ENCODE measurements around the gene FAM168A.

Gene FAM168A

DNA sequence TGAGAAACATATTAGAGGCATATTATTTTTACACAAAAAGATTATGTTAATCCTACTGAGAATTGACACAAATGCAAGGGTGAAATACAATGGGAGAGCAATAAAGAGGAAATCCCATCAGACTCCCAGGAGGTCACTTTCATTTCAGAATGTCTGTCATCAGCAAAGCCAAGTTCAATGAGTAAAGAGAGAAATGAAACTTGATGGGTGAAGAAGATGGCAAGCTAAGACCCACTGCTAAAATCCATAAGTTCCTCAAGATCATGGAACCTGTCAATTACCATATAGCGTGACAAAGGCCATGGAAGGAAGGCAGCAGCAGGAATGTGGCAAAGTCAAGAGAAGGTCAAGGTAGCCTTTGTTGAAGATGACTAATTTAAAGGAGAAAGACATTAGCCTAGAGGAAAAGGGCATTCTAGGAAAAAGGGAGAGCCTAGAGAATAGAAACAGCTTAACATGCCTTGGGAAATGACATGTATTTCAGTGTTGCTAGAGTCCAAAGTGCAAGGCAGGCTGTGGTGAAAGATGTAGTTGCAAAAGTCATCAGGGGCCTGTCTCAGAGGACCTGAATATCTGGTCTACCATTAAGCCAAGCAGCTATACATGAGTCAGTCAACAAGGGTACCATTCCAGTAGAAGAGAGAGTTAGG is 43.1 kb downstream of the FAM168A start:
- no peak for DNase-seq

DNA sequence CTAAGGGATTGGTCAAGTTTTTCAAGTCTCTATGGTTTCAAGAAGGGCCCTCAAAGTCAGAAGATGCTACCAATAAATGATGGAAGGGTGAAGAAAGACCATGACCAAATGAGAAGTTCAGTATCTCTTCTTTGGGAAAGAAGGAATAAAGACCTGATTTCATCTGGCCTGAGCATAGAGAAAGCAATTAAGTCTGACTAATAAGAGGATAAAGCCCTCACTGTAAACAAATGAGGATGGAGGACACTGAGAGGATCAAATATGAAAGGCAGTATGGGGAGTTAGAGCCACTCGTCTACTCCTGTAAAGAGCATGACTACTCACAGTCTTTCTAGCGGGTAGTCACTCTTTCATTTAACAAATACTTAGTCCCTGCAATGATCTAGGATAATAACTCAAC is 44.6 kb downstream of the FAM168A start:
- no peak for DNase-seq

DNA sequence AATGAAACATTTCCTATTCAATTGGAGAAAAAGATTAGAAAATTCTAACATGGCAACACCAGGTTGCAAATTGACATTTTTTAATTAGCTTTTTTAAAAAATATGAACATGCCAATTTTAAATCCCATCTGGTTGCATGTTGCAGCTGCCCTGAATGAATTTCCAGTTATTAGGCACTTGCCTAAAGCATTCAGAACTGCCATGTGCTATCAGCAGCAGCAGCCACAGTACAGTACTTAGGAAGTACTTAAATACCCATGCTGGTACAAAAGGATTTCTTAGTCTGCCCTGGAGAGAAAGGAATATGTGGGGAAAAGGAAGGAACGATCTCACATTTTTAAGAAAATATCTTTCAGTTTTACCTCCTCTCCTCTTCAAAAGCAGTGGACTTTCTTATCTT is 46.2 kb downstream of the FAM168A start:
- DNase-seq = no peak

GRCh38 chr11:73549376-73549775 is 48.5 kb downstream of the FAM168A start:
- DNase-seq = no peak

- DNase-seq = no peak
Measured at GRCh38 chr11:73547706-73548595, 50.0 kb downstream of the FAM168A start.

DNA sequence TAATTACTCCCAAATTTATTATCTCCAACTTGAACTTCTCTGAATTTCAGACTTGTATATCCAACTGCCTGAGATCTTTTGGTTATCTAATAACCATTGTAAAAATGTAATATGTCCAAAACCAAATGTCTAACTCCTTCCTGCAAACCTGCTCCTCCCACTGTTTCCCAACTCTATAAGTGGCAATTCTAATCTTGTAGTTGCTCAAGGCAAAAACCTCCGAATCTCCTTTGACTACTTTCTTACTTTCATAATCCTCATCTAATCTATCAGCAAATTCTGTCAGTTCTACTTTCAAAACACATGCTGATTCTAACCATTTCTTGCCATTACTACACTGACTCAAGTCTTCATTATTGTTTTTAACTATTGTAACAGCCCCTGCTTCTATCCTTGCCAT is 55.7 kb downstream of the FAM168A start:
- DNase-seq = no peak

- no peak for DNase-seq
Measured at GRCh38 chr11:73539506-73540084, 58.3 kb downstream of the FAM168A start.

DNA sequence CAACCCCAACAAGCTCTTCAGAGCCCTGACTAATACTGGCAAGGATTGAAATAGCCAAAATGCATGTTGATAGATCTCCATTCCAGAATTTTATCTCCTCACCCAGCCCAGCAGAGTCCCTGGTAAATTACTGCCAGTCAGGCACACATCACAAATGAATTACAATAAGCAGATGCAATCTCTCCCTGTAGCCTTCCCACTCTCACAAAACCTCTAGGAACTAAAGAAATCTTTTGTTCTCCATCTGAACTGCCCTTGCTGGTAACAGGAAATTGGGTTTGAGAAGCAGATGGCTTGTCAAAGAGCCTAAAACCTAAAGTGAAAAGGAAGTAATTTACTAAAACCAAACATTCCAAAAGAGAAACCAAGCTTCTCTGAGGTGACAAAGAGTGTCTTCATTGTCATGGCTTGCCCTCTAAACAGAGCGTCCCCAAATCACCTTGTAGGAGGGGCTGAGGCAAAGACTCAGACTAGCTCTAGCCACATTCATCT is 59.5 kb downstream of the FAM168A start:
- no peak for DNase-seq

DNA sequence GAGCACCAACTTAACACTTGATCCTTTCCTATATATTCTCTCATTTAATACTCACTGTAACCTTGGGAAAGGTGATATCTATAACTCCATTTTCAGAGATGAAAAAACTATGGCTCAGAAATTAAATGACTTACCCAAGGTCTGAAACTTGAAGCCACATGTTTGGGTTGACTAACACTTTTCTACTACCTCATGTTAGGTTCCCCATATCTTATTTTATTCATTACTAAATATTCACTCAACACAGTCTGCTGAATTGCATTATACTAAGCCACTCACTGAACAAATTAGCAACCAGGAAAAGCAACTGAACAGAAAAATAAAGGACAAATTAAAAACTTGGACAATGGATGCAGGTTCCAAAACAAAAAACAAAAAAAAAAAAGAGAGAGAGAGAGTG is 59.9 kb downstream of the FAM168A start:
- DNase-seq = no peak

- no peak for DNase-seq
Measured at GRCh38 chr11:73536961-73537360, 61.0 kb downstream of the FAM168A start.

GRCh38 chr11:73532310-73532709 is 65.6 kb downstream of the FAM168A start:
- no peak for DNase-seq

DNA sequence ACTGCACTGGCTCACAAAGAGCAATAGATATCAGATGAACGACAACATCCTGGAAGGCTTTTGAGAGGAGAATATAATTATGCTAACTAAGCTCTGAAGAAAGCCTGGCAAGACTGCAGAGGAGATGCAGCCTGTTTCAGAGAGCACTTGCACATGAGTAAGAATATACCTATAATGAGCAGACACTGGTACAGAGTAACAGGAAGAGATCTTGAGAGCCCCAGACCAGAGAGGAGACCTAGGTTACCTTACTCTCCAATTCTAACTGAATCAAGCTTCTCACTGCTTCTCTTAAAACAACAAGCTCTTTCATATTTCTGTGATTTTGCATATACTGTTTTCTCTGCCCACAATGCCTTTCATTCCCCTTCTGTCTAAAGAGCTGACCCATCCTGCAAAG is 66.5 kb downstream of the FAM168A start:
- DNase-seq = no peak

GRCh38 chr11:73530109-73530508 is 67.8 kb downstream of the FAM168A start:
- DNase-seq = no peak

GRCh38 chr11:73529204-73529530 is 68.7 kb downstream of the FAM168A start:
- DNase-seq = no peak

DNA sequence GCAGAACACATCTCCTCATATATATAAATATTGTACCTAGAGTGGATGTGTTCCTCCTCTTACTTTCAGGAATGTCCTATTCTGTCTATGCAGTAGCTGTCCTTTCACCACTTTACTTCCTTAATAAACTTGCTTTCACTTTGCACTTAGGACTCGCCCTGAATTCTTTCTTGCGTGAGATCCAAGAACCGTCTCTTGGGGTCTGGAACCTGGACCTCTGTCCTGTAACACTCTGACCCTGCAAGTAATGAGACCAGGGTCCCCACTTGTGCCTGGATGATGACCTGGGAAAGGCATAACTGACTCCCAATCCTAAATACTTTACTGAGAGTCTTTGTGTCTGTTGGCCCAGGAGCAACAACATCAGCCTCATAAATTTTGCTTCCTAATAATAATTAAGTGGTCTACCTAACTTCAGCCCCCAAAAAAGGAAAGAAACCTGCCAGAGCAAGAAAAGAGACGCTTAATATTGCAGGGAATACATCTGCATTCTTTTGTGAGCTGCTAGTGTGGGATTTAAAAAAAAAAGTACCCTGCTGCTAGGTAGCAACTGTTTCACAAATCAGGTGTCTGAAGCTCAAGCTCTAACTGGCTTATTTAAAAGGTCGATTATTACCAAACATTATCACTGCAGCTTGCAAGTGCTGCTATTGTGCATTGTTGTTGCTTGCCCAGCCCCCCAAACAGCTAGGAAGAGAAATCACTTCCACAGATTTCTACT is 69.3 kb downstream of the FAM168A start:
- DNase-seq = no peak

DNA sequence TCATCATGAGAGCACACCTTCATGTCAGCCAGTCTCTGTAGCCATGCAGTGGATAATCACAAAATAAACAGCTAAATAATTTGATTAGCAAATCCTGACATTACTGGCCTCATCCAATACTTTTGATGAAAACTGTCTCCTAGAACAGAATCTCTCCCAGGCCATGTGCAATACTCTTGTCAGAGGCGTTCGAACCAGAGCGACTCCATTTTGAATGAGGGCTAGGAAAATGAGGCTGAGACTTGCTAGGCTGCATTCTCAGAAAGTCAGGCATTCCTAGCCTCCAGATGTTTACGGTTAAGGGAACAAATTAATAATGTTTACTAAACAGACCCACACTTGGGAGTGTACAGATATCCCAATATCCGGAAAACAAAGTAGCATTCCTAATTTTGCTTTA is 69.9 kb downstream of the FAM168A start:
- DNase-seq = no peak

GRCh38 chr11:73525611-73526010 is 72.3 kb downstream of the FAM168A start:
- DNase-seq = no peak

DNA sequence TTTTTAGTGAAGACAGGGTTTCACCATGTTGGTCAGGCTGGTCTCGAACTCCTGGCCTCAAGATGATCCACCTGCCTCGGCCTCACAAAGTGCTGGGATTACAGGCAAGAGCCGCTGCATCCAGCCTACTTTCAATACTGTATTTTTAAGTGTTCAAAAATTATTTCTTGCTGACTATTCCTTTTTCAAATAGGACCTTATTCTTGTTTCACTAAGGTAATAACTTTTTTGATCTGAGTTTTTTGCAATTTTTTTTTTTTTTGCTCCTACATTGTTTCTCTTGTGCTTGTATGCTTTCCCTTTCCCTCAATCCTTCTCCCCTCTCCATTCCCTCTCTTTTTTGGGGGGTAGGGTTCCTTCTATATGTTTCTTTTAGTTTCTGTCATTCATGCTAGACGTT is 73.1 kb downstream of the FAM168A start:
- no peak for DNase-seq

DNA sequence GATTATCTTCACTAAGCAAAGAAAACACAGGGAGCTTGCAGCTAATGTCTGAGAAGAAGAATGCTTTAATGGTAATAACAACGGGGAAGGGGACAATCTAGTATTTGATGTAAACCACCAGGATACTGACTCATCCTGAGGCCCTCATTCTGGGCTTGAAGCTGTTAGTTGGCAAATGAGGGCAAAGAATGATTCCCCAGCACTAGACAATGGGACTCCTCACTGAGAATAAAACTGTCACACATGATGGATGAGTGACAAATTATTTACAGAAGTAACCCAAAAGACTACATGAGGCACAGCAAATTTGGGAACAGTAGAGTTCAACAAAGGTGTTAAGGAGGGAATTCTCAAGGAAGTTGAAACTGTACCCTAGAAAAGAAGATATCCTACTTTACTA is 76.3 kb downstream of the FAM168A start:
- no peak for DNase-seq

DNA sequence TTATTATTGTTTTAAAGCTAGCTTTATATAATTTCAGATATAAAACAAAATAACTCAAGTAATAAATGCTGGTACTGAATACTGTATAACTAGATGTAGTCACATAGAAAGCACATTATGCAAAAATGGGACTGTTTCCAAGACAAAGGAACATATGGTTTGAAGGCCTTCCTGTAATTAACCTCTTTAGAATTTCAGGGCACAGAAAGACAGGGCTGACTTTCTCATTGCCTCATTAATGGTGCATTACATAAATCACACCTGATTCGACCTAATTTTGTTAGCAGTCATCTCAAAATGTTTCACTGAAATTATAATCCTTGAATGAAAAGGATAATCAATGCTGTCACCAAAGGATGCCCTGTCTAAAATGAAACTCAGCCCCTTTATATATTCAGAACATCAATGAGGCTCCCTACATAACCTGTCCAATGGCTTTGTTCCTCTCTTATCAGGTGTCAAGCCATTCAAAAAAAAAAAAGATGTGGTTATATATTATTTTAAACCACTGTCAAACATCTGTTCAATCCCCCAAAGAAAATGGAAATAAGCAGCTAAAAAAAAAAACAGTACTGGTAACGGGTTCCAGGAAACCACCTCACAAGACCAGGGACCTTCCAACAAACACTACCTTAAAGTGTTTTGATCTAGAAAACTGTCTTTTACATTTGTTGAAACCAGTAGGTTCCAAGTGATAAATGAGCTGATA is 77.4 kb downstream of the FAM168A start:
- DNase-seq = no peak

DNA sequence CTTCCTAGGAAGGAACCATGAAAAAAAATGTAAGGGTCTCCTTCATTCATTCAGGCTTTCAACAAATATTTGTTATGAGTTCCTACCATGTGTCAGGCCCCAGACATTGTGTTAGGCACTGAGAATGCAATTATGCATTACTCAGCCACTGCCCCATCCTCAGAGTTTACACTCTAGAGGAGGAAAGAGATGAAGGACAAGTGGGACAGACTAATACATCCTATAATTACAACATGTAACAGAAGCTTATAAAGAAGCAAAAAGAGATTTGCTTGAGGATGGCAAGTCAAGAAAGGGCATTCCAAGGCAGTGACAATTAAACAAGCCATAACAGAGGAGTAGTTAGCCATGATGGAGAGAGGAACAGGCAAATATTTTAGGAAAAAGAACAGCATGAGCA is 78.6 kb downstream of the FAM168A start:
- no peak for DNase-seq

- no peak for DNase-seq
Measured at GRCh38 chr11:73518195-73518594, 79.7 kb downstream of the FAM168A start.

GRCh38 chr11:73516080-73516479 is 81.8 kb downstream of the FAM168A start:
- DNase-seq = no peak

Data from activated T-cell treated with anti-CD3 and anti-CD28 coated beads for 4 hours (primary cell).